NCI-H2171 (cell line): Measurements from ENCODE around the gene SMURF2.
"Not testable (repeated sequence)": the region's sequence is repeated elsewhere in the genome, so short reads cannot be mapped to it uniquely, and the experiment has no call there.

Experiments used
- DNase-seq: peaks from one replicate; lab custom pipeline; 2025; lab: John Stamatoyannopoulos, UW

SMURF2 gene

GRCh38 chr17:64661976-64662773 lies at the start of gene SMURF2:
SMURF2 (minus strand) TSS chr17:64662307; CDS start chr17:64661880, 427 bp downstream.
- peak; percentile 76 for DNase-seq

GRCh38 chr17:64709481-64709880 lies 47.4 kb upstream of the SMURF2 start:
- no peak for DNase-seq

- DNase-seq: no peak
Observed at GRCh38 chr17:64707050-64707591, 45.0 kb upstream of the SMURF2 start.

- DNase-seq: no peak
Observed at GRCh38 chr17:64706224-64707049, 44.3 kb upstream of the SMURF2 start.

GRCh38 chr17:64702815-64703214 lies 40.7 kb upstream of the SMURF2 start:
- no peak for DNase-seq

GRCh38 chr17:64698725-64699124 lies 36.6 kb upstream of the SMURF2 start:
- DNase-seq: no peak

GRCh38 chr17:64694207-64694606 lies 32.1 kb upstream of the SMURF2 start:
- DNase-seq: no peak

- no peak for DNase-seq
Observed at GRCh38 chr17:64692187-64692586, 30.1 kb upstream of the SMURF2 start.

- DNase-seq: no peak
Observed at GRCh38 chr17:64689106-64689505, 27.0 kb upstream of the SMURF2 start.

- DNase-seq: no peak
Observed at GRCh38 chr17:64688481-64688880, 26.4 kb upstream of the SMURF2 start.

- no peak for DNase-seq
Observed at GRCh38 chr17:64687961-64688360, 25.9 kb upstream of the SMURF2 start.

- no peak for DNase-seq
Observed at GRCh38 chr17:64687376-64687775, 25.3 kb upstream of the SMURF2 start.

- DNase-seq: no peak
Observed at GRCh38 chr17:64686705-64687104, 24.6 kb upstream of the SMURF2 start.

GRCh38 chr17:64685705-64686104 lies 23.6 kb upstream of the SMURF2 start:
- DNase-seq: peak; percentile 32

- DNase-seq: no peak
Observed at GRCh38 chr17:64683796-64684195, 21.7 kb upstream of the SMURF2 start.

- no peak for DNase-seq
Observed at GRCh38 chr17:64682261-64683181, 20.4 kb upstream of the SMURF2 start.

GRCh38 chr17:64679710-64680216 lies 17.7 kb upstream of the SMURF2 start:
- DNase-seq: no peak

- DNase-seq: no peak
Observed at GRCh38 chr17:64676763-64677162, 14.7 kb upstream of the SMURF2 start.

- DNase-seq: not testable (repeated sequence)
Observed at GRCh38 chr17:64670843-64671590, 8.9 kb upstream of the SMURF2 start.

GRCh38 chr17:64667807-64668721 lies 6.0 kb upstream of the SMURF2 start:
- not testable (repeated sequence) for DNase-seq
